ENCODE data around the gene CSNK1A1.

DNA sequence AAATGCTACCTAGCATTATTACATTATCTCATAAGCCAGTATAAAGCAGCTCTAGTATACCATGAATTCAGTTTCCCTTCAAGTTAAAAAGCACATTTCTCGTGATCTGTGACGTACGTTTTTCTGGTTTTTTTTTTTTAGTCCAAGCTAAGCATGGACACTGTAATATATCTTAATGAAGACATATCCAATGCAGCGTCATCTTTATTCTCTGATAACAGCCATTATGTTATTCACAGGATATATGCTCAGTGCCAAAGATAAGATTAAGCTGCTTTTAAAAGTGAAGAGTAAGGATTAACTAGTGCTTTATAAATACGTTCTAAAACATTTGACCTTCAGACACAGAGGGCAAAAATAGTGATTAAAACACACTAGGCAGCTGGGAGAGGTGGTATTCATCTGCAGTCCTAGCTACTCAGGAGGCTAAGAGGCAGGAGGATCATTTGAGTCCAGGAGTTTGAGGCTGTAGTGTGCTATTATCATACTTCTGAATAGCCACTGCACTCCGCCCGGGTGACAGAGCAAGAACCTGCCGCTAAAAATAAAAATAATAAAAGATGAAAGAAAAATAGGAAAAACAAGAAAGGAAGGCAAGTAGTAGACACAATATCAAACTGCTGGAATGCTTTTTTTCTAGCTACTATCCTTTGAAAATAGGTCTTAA, 7.7 kb downstream of the CSNK1A1 start:
- TF ChIP-seq SUZ12 (IDR thresholded peaks at IDR 0.05), result no peak
- no peak for TF ChIP-seq ARNT (IDR thresholded peaks at IDR 0.05)
- TF ChIP-seq ELF4 (IDR thresholded peaks at IDR 0.05), result no peak
- no peak for TF ChIP-seq SP1 (IDR thresholded peaks at IDR 0.05)
- TF ChIP-seq TARDBP (IDR thresholded peaks at IDR 0.05), result no peak
- no peak for TF ChIP-seq LEF1 (IDR thresholded peaks at IDR 0.05; ENCODE audit: borderline replicate concordance)
- no peak for TF ChIP-seq HDGF (IDR thresholded peaks at IDR 0.05; ENCODE audit: borderline replicate concordance)
- no peak for TF ChIP-seq BHLHE40 (IDR thresholded peaks at IDR 0.05; ENCODE audit: borderline replicate concordance)
- no peak for TF ChIP-seq FOXK2 (IDR thresholded peaks at IDR 0.05)
- TF ChIP-seq CTBP1 (IDR thresholded peaks at IDR 0.05; ENCODE audit: borderline replicate concordance), result no peak
- no peak for TF ChIP-seq FOXM1 (IDR thresholded peaks at IDR 0.05; ENCODE audit: borderline replicate concordance)
- TF ChIP-seq ZNF384 (IDR thresholded peaks at IDR 0.05), result no peak
- TF ChIP-seq FOXA1 (IDR thresholded peaks at IDR 0.05), result no peak
- no peak for TF ChIP-seq NFRKB (IDR thresholded peaks at IDR 0.05)

All from HEK293T (cell line).